Stimulated activated memory B cell treated with anti-CD40 and anti-IgM and Interleukin-4, amounts not matched to agents 10 μg/mL and 1 μg/mL and 100 μg/mL, for 72 hours (primary cell): Measurements from ENCODE around the gene USP31.
"Not testable (repeated sequence)": the region's sequence is repeated elsewhere in the genome, so short reads cannot be mapped to it uniquely, and the experiment has no call there.

Experiments used
- ATAC-seq: fragments of 150-1000 bp; cut with Tn5 transposase; 2 replicates; pipeline ENCODE4 v1.10.0; 2021
- H3K27ac Mint-ChIP-seq: one replicate; pipeline ENCODE4 v1.8.0; 2022; ENCODE audit warnings: mild to moderate bottlenecking, mixed read lengths
- H3K27me3 Mint-ChIP-seq: one replicate; pipeline ENCODE4 v1.8.0; 2022; ENCODE audit warnings: mixed read lengths
- H3K36me3 Mint-ChIP-seq: one replicate; pipeline ENCODE4 v1.8.0; 2022; ENCODE audit warnings: mixed read lengths
- H3K4me1 Mint-ChIP-seq: one replicate; pipeline ENCODE4 v1.8.0; 2022; ENCODE audit warnings: mixed read lengths
- H3K4me3 Mint-ChIP-seq: one replicate; pipeline ENCODE4 v1.8.0; 2022; ENCODE audit warnings: mild to moderate bottlenecking, moderate library complexity, mixed read lengths
- H3K9me3 Mint-ChIP-seq: one replicate; pipeline ENCODE4 v1.8.0; 2022; ENCODE audit warnings: mixed read lengths

Gene USP31

GRCh38 chr16:23104032-23104955 lies 45.0 kb downstream of the USP31 start:
- Mint-ChIP-seq H3K27ac (no peak overlapping the region), H3K4me3 (no peak overlapping the region), H3K4me1 (no peaks in the 10 kb centered on the region), H3K27me3 (no peaks in the 10 kb centered on the region), H3K9me3 (no peaks in the 10 kb centered on the region), H3K36me3 (peaks cover 48% of the 10 kb centered on the region)
- no peak for ATAC-seq

- H3K4me3 Mint-ChIP-seq: no peak overlapping the region
- H3K27ac Mint-ChIP-seq: no peak overlapping the region
- H3K4me1 Mint-ChIP-seq: no peaks in the 10 kb centered on the region
- H3K27me3 Mint-ChIP-seq: no peaks in the 10 kb centered on the region
- ATAC-seq: no peak
- peaks cover 50% of the 10 kb centered on the region for H3K36me3 Mint-ChIP-seq
- H3K9me3 Mint-ChIP-seq: no peaks in the 10 kb centered on the region
These were observed 45.6 kb downstream of the USP31 start for GRCh38 chr16:23103603-23104002.

GRCh38 chr16:23101012-23101550 lies 48.2 kb downstream of the USP31 start:
- Mint-ChIP-seq H3K36me3 (peaks cover 52% of the 10 kb centered on the region), H3K27ac (no peak overlapping the region), H3K27me3 (no peaks in the 10 kb centered on the region), H3K4me1 (peaks cover 9% of the 10 kb centered on the region), H3K9me3 (no peaks in the 10 kb centered on the region), H3K4me3 (no peak overlapping the region)
- no peak for ATAC-seq

GRCh38 chr16:23096450-23096849 lies 52.8 kb downstream of the USP31 start:
- Mint-ChIP-seq H3K36me3 (peaks cover 72% of the 10 kb centered on the region), H3K4me1 (peaks cover 14% of the 10 kb centered on the region)
- H3K4me3 Mint-ChIP-seq, H3K9me3 Mint-ChIP-seq, ATAC-seq, H3K27me3 Mint-ChIP-seq, H3K27ac Mint-ChIP-seq: not testable (repeated sequence)

- H3K9me3 Mint-ChIP-seq, H3K4me3 Mint-ChIP-seq, H3K27ac Mint-ChIP-seq, H3K27me3 Mint-ChIP-seq, ATAC-seq: not testable (repeated sequence)
- H3K36me3 Mint-ChIP-seq: peaks cover 72% of the 10 kb centered on the region
- H3K4me1 Mint-ChIP-seq: peaks cover 14% of the 10 kb centered on the region
These were observed 55.1 kb downstream of the USP31 start for GRCh38 chr16:23094136-23094535.

GRCh38 chr16:23092801-23093117 lies 56.5 kb downstream of the USP31 start:
- H3K36me3 Mint-ChIP-seq: peaks cover 61% of the 10 kb centered on the region
- H3K4me1 Mint-ChIP-seq: peaks cover 14% of the 10 kb centered on the region
- ATAC-seq: no peak

GRCh38 chr16:23092072-23092800 lies 57.0 kb downstream of the USP31 start:
- Mint-ChIP-seq H3K27me3 (no peaks in the 10 kb centered on the region), H3K27ac (no peak overlapping the region), H3K9me3 (no peaks in the 10 kb centered on the region), H3K4me3 (no peak overlapping the region), H3K36me3 (peaks cover 61% of the 10 kb centered on the region), H3K4me1 (peaks cover 14% of the 10 kb centered on the region)
- no peak for ATAC-seq

More at GRCh38 chr16:23092801-23093117, 56.5 kb downstream of the USP31 start:
- Mint-ChIP-seq H3K4me3 (no peak overlapping the region), H3K27ac (no peak overlapping the region), H3K27me3 (no peaks in the 10 kb centered on the region), H3K9me3 (no peaks in the 10 kb centered on the region)

GRCh38 chr16:23089111-23089510 lies 60.1 kb downstream of the USP31 start:
- ATAC-seq: no peak
- H3K27ac Mint-ChIP-seq: no peak overlapping the region
- H3K4me1 Mint-ChIP-seq: no peaks in the 10 kb centered on the region
- no peaks in the 10 kb centered on the region for H3K27me3 Mint-ChIP-seq
- H3K4me3 Mint-ChIP-seq: no peak overlapping the region
- H3K36me3 Mint-ChIP-seq: peaks cover 57% of the 10 kb centered on the region
- no peaks in the 10 kb centered on the region for H3K9me3 Mint-ChIP-seq

- no peaks in the 10 kb centered on the region for H3K9me3 Mint-ChIP-seq
- H3K4me1 Mint-ChIP-seq: no peaks in the 10 kb centered on the region
- ATAC-seq: no peak
- no peak overlapping the region for H3K27ac Mint-ChIP-seq
- H3K27me3 Mint-ChIP-seq: no peaks in the 10 kb centered on the region
- peaks cover 48% of the 10 kb centered on the region for H3K36me3 Mint-ChIP-seq
- H3K4me3 Mint-ChIP-seq: no peak overlapping the region
These were observed 61.2 kb downstream of the USP31 start for GRCh38 chr16:23088018-23088417.

- Mint-ChIP-seq H3K27ac (no peak overlapping the region), H3K27me3 (no peaks in the 10 kb centered on the region), H3K4me1 (no peaks in the 10 kb centered on the region), H3K36me3 (peaks cover 43% of the 10 kb centered on the region), H3K9me3 (no peaks in the 10 kb centered on the region), H3K4me3 (no peak overlapping the region)
- no peak for ATAC-seq
These were observed 63.3 kb downstream of the USP31 start for GRCh38 chr16:23085949-23086348.

- Mint-ChIP-seq H3K27ac (no peak overlapping the region), H3K4me1 (no peaks in the 10 kb centered on the region), H3K4me3 (no peak overlapping the region), H3K27me3 (no peaks in the 10 kb centered on the region), H3K36me3 (peaks cover 48% of the 10 kb centered on the region), H3K9me3 (no peaks in the 10 kb centered on the region)
- ATAC-seq: no peak
These were observed 67.0 kb downstream of the USP31 start for GRCh38 chr16:23082161-23082788.

- H3K9me3 Mint-ChIP-seq: no peaks in the 10 kb centered on the region
- no peak overlapping the region for H3K27ac Mint-ChIP-seq
- no peak for ATAC-seq
- H3K4me1 Mint-ChIP-seq: no peaks in the 10 kb centered on the region
- peaks cover 48% of the 10 kb centered on the region for H3K36me3 Mint-ChIP-seq
- no peaks in the 10 kb centered on the region for H3K27me3 Mint-ChIP-seq
- H3K4me3 Mint-ChIP-seq: no peak overlapping the region
These were observed 67.6 kb downstream of the USP31 start for GRCh38 chr16:23081675-23082119.

GRCh38 chr16:23080747-23081146 lies 68.5 kb downstream of the USP31 start:
- peaks cover 39% of the 10 kb centered on the region for H3K36me3 Mint-ChIP-seq
- no peaks in the 10 kb centered on the region for H3K9me3 Mint-ChIP-seq
- H3K4me1 Mint-ChIP-seq: no peaks in the 10 kb centered on the region
- H3K4me3 Mint-ChIP-seq: no peak overlapping the region
- no peak for ATAC-seq
- H3K27ac Mint-ChIP-seq: no peak overlapping the region
- no peaks in the 10 kb centered on the region for H3K27me3 Mint-ChIP-seq

- H3K27ac Mint-ChIP-seq: no peak overlapping the region
- peaks cover 39% of the 10 kb centered on the region for H3K36me3 Mint-ChIP-seq
- no peak for ATAC-seq
- H3K27me3 Mint-ChIP-seq: no peaks in the 10 kb centered on the region
- H3K4me1 Mint-ChIP-seq: no peaks in the 10 kb centered on the region
- H3K4me3 Mint-ChIP-seq: no peak overlapping the region
- H3K9me3 Mint-ChIP-seq: no peaks in the 10 kb centered on the region
These were observed 68.9 kb downstream of the USP31 start for GRCh38 chr16:23080329-23080728.

GRCh38 chr16:23079675-23080301 lies 69.5 kb downstream of the USP31 start:
- H3K4me3 Mint-ChIP-seq: no peak overlapping the region
- no peaks in the 10 kb centered on the region for H3K9me3 Mint-ChIP-seq
- peaks cover 40% of the 10 kb centered on the region for H3K36me3 Mint-ChIP-seq
- H3K4me1 Mint-ChIP-seq: no peaks in the 10 kb centered on the region
- no peaks in the 10 kb centered on the region for H3K27me3 Mint-ChIP-seq
- ATAC-seq: no peak
- no peak overlapping the region for H3K27ac Mint-ChIP-seq
